ENCODE measurements around the gene MCCD1.

The MCCD1 gene

DNA sequence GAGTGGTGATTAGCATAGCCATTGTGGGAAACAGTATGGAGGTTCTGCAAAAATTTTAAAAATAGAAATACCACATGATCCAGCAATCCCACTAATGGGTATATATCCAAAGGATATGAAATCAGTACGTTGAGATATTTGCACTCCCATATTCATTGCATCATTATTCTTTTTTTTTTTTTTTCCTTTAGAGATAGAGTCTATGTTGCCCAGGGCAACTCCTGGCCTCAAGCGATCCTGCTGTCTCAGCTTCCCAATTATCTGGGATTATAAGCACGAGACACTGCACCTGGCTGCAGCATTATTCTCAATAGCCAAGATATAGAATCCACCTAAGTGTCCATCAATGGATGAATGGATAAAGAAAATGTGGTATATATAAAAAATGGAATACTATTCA lies 6.9 kb upstream of the MCCD1 start:
- no peak overlapping the region for H3K4me3 ChIP-seq (ENCODE audit: low read depth, low read length)
- DNase-seq (ENCODE audit: low read depth, low spot score): no peak
- TF ChIP-seq, protein P1, sequence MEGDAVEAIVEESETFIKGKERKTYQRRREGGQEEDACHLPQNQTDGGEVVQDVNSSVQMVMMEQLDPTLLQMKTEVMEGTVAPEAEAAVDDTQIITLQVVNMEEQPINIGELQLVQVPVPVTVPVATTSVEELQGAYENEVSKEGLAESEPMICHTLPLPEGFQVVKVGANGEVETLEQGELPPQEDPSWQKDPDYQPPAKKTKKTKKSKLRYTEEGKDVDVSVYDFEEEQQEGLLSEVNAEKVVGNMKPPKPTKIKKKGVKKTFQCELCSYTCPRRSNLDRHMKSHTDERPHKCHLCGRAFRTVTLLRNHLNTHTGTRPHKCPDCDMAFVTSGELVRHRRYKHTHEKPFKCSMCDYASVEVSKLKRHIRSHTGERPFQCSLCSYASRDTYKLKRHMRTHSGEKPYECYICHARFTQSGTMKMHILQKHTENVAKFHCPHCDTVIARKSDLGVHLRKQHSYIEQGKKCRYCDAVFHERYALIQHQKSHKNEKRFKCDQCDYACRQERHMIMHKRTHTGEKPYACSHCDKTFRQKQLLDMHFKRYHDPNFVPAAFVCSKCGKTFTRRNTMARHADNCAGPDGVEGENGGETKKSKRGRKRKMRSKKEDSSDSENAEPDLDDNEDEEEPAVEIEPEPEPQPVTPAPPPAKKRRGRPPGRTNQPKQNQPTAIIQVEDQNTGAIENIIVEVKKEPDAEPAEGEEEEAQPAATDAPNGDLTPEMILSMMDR (IDR thresholded peaks at IDR 0.05; ENCODE audit: insufficient read depth, low read length, missing control alignments): no peak
- POLR2A ChIA-PET: no interaction called here
- CTCF ChIA-PET: interaction anchor here (1.3 kb wide), 1 partner anchor 77 kb away, joined by 3 read pairs; no protein-coding TSS in a partner anchor

DNA sequence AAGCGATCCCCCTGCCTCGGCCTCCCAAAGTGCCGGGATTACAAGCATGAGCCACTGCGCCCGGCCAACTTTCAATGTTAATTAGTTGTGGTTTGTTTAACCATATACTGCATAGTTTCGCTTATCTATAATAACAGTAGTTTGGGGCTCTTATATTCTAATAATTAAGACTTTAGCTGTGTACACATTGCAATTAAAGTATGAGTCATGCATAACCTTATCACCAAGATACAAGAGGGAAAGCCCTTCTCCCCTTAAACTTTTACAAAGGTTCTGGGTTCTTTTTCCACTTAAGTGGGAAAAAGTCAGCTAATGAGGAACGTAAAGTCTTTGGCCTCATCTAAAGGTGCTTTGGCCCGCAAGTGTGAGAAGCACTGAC lies 3.2 kb upstream of the MCCD1 start:
- ChIA-PET CTCF (interaction anchor here (0.6 to 1.4 kb wide), 2 partner anchors 33 to 73 kb away, joined by 4 to 8 read pairs; no protein-coding TSS in a partner anchor), POLR2A (no interaction called here)
- DNase-seq (ENCODE audit: low read depth, low spot score): no peak
- no peak overlapping the region for H3K4me3 ChIP-seq (ENCODE audit: low read depth, low read length)
- TF ChIP-seq, protein P1 (IDR thresholded peaks at IDR 0.05; ENCODE audit: insufficient read depth, low read length, missing control alignments): no peak

DNA sequence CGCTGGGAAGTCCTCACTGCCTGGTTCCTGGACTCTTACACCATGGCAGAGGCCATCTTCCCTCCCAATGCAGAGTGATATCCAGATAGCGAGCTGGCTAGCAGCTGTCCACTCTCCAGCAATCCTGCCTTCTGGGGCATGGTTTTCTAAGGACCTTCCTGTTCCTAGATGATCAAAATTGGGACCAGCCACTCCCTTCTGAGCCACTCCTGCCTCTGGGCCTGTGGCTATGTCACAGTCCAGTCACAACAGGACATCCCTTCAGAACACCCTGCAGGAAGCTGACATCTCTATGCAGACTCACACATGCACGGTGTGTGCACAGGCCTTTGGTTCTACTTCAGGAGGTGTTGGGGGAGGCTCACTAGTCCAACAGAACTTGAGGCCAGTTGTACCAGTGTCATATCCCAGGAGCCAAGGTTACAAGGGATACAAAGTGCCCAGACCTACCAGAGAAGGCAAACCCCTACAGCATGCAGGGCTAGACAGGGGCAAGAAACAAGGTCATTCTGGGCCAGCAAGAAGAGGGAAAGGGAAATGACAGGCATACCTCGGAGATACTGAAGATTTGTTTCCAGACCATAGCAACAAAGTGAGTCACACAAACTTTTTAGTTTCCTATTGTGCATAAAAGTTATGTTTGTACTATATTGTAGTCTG lies 2.7 kb upstream of the MCCD1 start:
- ChIA-PET CTCF (interaction anchor here (0.6 to 1.4 kb wide), 2 partner anchors 33 to 73 kb away, joined by 4 to 8 read pairs; no protein-coding TSS in a partner anchor), POLR2A (no interaction called here)
- H3K4me3 ChIP-seq (ENCODE audit: low read depth, low read length): no peak overlapping the region
- TF ChIP-seq, protein P1 (IDR thresholded peaks at IDR 0.05; ENCODE audit: insufficient read depth, low read length, missing control alignments): no peak
- no peak for DNase-seq (ENCODE audit: low read depth, low spot score)

DNA sequence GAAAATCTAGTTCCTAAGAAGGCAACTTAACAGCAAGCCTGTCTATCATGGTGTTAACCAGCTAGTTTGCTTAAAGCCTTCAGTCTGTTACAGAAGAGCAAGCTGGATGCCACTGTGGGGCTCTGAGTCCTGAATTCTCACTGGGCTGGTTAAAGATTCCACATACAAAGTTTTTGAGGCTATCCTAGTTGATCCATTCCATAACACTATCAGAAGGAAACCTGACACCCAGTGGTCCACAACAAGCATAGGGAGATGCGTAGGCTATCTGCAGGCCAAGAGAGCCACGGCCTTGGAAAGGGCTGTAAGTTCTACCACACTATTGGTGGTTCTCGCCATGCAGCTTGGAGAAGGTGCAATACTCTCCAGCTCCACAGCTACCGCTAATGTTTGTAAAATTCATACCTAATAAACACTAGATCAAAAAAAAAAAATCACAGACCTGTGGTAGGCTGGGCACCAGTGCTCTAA lies 420 bp upstream of the MCCD1 start:
- TF ChIP-seq, protein P1 (IDR thresholded peaks at IDR 0.05; ENCODE audit: insufficient read depth, low read length, missing control alignments): no peak
- ChIA-PET CTCF (interaction anchor here (1.6 to 3.1 kb wide), 2 partner anchors 10 to 70 kb away, joined by 4 to 13 read pairs; no protein-coding TSS in a partner anchor), POLR2A (interaction anchor here (0.7 to 2.2 kb wide), 3 partner anchors 13 to 82 kb away, joined by 3 to 13 read pairs (median 3); partner anchors contain the start of gene DDX39B)
- no peak overlapping the region for H3K4me3 ChIP-seq (ENCODE audit: low read depth, low read length)
- DNase-seq (ENCODE audit: low read depth, low spot score): no peak

DNA sequence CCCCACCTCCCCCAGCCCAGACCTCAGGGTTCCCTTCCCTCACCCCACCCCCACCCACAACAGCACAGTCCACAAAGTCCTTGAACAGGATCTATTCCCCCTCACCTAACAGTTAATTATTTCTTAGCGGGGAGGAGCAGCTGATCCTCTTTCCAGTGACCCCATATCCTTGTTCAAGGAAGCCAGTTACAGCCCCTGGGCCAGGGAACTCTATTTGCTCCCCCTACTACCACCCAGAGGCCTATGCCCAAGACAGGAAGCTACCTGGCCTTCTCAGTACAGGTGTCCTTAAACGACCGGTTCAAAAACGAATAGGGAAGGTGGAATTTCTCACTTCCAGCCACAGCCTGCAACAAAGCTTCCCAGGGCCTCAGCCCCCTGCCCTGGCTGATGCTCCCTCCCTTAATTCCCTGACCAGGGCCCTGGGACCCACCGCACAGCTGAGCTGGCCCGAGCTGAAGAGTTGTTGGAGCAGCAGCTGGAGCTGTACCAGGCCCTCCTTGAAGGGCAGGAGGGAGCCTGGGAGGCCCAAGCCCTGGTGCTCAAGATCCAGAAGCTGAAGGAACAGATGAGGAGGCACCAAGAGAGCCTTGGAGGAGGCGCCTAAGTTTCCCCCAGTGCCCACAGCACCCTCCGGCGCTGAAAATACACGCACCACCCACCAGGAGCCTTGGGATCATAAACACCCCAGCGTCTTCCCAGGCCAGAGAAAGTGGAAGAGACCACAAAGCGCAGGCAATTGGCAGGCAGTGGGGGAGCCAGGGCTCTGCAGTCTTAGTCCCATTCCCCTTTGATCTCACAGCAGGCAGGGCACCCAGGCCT lies 778 bp downstream of the MCCD1 start:
- TF ChIP-seq, protein P1 (IDR thresholded peaks at IDR 0.05; ENCODE audit: insufficient read depth, low read length, missing control alignments): no peak
- no peak for DNase-seq (ENCODE audit: low read depth, low spot score)
- POLR2A ChIA-PET: interaction anchor here (1.1 to 2.2 kb wide), 3 partner anchors 12 to 34 kb away, joined by 4 to 13 read pairs (median 4); partner anchors contain the start of gene DDX39B
- H3K4me3 ChIP-seq (ENCODE audit: low read depth, low read length): no peak overlapping the region
- CTCF ChIA-PET: interaction anchor here (0.6 to 3.1 kb wide), 2 partner anchors 12 to 69 kb away, joined by 3 to 13 read pairs; no protein-coding TSS in a partner anchor

DNA sequence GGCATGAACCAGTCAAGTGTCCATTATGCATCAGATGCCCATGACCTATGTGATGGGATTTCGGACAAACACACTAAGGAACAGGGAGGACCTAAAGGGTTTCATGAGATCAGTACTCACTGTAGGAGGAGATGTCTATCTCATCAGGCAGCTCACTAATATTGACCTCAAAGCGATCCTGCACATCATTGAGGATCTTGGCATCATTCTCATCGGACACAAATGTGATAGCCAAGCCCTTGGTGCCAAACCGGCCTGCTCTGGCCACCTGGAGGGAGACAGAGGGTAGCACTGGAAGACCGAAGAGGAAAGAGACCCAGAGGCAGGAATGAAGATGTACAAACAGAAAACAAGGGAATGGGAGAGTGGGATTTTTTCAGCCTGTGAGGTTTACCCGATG lies 1.9 kb downstream of the MCCD1 start:
- ChIA-PET CTCF (interaction anchor here (1.3 to 1.4 kb wide), 2 partner anchors 11 to 67 kb away, joined by 3 to 8 read pairs; partner anchors contain the start of gene DDX39B), POLR2A (no interaction called here)
- H3K4me3 ChIP-seq (ENCODE audit: low read depth, low read length): no peak overlapping the region
- DNase-seq (ENCODE audit: low read depth, low spot score): no peak
- TF ChIP-seq, protein P1 (IDR thresholded peaks at IDR 0.05; ENCODE audit: insufficient read depth, low read length, missing control alignments): no peak

Measured in AG04449 (cell line).